Right hindlimb (tissue), 1 donor: ENCODE measurements around the gene GFPT2.

Experiments used
- DNase-seq: peaks from one replicate; pipeline ENCODE4 v3.0.0-alpha.2; 2018

GFPT2 gene

DNA sequence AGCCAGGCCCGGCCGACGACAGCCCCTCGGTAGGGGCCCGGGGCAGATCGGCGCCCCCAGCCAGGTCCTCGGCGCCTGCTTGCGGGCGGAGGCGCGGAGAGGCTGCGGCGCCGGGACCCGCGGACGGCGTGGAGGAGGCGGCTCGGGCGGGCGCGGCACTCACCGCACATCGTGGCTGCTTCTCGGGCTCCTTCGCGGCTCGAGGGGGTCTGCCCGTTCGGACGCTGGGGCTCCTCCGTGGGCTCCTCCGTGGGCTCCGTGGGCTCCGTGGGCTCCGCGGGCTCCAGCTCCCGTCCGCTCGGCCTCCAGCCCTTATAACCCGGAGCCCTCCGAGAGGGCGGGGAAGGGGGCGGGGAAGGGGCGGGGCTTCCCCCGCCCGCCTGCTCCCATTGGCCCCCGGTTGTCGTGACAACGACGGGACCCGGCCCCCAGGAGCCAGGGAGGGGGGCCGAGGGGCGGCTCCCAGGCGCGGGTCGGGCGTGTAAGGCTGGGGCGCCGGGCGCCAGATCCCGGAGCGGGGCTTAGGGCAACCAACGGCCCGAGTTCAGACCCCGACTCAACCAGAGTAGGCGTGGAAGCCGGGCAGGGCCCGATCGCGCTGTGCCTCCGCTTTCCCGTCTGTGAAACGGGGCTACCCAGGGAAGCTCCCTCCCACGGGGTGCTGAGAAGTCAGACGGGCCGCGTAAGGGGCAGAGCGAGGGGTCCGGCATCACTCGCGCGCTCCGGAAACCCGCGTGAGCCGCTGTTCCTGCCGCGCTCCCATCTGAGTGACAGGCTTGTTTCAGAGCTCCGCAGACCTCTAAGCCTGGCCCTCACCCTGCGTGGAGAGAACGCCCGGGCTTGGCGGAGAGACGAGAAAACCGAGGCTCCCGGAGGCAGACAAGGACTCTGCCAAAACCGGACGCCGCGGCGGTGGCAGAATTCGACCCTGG lies at the start of gene GFPT2:
TSS of gene GFPT2 (minus strand) at position 289 of the 932 bp plus-strand sequence. CDS start at position 170, 119 bp downstream.
- DNase-seq: peak; percentile 93

DNA sequence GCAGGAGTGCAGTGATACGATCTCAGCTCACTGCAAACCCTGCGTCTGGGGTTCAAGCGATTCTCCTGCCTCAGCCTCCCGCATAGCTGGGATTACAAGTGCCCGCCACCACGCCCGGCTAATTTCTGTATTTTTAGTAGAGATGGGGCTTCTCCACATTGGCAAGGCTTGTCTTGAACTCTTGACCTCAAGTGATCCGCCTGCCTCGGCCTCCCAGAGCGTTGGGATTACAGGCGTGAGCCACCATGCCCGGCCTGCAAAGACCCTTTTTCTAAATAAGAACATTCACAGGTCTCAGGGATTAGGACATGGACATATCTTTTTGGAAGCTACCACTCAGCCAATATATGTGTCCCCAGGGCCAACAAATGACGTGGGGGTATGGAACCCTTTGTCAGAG lies 49.6 kb upstream of the GFPT2 start:
- DNase-seq: no peak

DNA sequence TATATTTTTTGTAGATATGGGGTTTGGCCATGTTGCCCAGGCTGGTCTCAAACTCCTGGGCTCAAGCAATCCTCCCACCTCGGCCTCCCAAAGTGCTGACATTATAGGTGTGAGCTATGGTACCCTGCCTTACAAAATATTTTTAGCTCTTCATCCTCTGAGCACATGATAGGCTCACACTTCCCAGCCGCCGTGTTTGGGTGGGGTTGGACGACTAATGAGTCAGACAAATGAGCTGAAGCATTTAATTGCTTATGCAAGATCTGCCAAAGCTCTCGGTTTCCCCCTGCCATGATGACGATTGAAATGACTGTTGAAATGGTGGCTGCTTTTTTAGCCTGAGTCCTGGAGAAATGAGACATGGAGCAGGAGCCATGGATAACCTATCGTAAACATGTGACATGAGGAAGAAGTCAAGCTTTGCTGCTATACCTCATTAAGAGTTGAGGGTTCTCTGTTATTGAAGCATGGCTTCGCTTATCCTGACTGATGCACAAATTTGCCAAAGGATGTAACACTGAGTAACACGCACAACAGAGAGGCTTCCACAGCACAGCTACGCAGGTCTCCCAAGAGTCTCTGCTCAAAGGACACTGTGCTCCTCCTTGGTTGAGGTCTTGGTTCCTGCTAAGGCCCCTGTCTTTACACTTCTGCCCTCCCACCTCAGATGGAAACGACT lies 48.2 kb upstream of the GFPT2 start:
- no peak for DNase-seq

DNA sequence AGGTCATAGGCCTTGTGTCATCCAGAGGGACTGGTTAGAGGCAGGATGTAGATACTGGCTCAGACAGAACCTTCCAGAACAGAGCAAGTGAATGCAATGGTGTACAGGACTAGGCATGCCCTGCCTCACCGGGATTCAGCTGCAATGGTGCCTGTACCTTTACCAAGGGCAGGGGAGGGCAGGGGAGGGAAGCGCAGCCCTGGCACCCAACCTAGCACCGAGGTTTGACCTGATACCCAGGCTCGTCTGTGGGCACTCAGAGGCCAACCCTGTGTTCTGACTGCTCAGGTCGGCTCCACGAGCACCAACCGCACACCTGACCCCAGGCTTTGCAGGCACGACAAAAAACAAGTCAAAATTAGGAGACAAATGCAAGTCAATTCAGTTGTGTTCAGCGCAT lies 47.3 kb upstream of the GFPT2 start:
- DNase-seq: no peak

DNA sequence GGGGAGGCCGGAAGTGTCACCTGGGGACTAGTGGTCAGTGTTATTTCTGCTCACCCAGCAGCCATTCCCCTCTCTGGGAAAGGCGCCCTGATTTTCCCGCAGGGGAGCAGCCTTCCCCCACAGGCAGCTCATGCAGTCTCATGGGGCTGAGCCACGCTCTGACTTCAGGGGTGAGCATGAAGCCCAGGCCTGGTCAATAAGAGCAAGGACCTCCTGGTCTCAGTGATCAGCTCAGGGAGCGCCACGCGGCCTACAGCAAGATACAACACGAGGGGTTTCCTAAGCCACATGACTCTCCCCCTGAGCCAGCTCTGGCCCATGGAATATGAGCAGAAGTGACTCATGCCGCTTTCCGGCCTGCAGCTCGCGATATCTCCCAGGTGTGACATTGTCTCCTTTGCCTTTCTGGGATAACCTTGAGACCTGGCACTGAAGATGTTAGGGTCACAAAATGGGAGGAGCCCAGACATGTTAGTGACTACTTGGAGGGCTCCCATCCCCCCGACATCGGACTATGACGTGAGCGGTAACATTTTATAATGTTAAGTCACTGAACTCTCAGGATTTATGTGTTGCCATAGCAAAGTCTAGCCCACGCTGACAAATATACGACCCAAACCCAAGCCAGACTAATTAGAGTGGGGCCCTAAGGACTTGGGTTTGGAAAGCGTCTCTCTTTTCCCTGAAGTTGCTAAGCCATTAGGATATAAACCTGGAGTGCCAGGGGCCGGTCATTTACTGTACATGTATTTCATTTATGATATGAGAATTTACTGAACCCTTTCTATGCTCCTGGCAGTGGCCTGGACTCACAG lies 46.5 kb upstream of the GFPT2 start:
- peak; percentile 77 for DNase-seq

DNA sequence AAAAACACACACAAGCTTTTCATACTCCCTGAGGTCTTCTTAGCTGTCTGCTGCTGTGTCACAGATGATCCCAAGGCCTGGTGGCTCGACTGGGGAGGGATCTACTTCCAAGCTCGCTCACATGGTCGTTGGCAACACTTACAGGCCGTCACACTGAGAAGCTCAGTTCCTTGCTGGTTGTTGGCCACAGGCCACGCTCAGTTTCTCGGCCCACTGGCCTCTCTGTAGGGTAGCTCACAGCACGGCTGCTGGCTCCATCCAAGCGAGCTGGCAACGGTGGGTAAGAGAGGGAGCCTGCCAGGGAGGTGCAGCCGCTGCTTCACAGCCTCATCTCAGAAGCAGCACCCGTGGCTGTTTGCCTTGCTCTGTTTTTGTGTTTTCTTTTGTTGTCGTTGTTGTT lies 43.8 kb upstream of the GFPT2 start:
- no peak for DNase-seq

DNA sequence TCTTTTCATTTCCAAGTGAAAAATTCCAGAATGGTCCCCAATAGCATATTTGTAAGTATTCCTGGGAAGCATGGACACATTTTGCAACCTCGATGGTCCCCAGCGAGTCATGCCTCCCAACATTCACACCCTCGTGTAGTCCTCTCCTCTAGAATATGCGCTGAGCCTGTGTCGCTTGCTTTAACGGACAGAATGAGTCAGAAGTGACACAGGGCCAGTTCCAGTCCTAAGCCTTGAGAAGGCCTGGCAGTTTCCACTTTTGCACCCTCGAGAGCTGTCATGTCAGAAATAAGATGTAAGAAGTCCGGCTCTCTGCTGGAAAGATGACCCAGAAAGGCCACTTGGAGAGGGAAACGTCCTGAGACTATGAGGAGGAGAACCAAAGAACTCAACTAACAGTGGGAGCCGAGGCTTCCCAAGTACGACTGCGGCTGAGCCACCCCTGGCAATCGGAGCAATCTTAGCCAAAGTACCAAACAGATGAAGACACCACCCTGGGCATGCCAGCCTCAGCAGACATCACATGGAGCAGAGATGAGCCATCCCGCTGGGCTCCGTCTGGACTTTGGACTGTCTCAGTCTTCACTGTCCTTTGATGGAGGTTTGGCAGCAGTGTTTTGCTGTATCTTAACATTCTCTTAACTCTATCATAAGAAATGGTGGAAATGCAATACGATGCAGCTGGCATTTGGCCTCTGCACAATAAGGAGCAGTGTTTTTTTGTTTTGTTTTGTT lies 42.6 kb upstream of the GFPT2 start:
- DNase-seq: no peak

DNA sequence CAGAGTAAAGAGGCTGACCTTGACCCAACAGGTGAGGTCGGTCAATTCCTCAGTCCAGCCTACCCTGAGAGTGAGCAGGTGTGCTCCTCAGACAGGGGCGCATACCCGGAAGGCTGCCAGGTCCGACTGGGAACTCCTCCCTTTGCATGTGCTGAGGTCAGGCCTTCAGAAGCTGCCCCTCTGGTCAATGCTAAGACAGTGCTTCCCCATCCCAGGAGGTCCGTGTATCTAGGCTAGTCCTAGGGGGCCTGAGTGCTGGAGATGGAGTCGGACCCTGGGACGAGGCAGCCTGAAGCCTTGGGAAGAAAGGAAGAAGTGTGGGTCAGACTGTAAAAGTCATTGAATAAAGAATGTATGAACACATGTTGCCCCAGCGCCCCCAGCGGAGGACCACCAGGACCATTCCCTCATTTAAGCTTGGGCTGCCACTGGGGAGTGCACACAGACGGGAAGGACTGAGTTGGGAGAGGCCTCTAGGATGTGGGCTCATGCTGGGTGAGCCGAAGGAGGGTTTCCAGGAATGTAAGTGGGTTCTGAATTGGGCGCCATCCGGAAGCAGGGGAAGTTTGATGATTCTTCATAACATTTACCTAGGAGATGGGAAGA lies 41.0 kb upstream of the GFPT2 start:
- no peak for DNase-seq

DNA sequence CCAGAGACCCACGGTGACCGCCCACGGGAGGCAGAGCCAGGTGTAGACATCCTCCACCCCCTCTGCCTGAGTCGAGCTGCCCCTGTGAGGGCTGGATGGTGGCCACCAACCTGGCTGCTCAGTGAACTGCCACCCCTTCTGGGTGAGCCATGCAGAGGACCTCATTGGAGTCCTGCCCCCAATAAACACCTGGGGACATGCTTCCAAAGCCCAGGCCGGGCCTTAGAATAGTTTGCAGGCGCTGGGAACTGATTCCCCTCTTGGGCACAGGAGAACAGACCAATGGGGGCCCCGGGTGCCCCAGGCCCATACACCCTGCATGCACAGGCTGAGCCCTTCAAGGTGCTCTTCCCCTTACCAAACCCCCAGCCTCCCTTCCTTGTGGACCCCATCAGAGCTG lies 38.1 kb upstream of the GFPT2 start:
- DNase-seq: no peak

DNA sequence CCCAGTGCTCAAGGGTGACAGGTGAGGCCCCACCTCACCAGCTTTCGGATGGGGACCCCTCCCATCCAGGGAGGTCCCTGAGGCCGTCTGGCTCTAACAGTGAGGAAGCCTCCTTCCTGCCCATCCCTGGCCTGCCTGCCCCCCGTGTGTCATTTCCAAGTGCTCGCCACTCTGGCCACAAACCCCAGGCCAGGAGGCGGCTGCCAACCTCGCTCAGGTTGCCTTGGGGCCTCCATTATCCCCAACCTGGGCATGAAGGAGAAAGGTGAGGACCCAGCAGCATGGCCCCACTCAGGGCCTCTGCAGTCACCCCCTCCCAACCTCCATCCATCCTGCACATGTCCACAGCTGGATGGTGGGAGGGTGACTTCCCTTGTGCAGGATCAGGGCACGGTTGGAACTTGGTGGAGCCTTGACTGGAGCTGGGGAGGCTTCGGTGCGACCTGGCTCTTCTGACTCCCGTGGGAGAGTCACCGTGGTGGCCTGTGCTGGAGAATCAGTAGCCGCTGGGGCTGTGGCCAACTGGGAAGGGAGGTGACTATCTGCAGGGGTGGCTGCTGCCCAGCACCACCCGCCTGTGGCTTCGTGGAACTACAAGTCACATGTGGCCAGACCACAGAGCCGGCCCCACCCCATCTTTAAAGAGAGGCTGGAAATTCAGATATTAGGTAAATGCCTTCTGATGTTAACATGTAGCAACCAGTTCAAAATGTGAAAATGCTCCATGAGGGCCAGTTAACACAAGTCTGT lies 37.5 kb upstream of the GFPT2 start:
- no peak for DNase-seq

DNA sequence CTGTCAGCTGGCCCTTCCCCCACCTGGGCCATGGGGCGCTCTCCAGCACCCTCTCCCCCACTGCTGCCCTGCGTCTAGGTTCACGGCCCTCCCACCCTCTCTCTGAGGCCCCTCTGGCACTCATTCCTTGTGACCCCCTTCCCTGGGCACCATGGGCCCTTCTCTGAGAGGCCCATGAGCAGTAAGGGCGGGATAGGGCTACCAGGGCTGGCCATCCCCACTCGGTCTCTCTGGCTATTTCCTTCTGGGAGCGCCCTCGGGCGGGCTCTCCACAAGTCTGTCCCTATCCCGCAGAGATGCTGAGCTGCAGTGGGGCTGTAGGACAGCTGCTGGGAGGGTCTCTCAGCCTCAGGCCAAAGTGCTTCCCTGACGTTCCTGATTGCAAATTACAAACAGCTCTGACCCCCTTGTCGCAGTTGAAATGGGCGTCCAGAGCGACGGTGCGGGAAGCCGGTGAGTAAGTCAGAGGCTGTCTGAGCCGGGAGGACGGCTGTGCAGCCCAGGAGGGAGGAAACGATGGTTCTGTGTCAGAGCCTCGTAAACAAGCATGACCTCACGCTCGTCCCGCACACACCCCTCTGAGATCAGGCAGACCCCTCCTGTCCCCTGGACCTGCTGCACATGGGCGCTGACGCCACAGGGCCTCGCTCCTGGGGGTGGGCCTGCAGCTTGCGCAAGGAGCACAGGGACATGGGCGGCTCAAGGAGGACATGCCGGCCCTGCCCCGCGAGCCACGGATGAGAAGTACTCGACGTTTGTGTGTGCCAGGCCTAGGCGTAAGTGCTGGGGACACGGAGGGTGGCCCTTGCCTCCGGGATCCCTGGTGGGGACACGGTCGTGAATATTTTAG lies 36.3 kb upstream of the GFPT2 start:
- no peak for DNase-seq

DNA sequence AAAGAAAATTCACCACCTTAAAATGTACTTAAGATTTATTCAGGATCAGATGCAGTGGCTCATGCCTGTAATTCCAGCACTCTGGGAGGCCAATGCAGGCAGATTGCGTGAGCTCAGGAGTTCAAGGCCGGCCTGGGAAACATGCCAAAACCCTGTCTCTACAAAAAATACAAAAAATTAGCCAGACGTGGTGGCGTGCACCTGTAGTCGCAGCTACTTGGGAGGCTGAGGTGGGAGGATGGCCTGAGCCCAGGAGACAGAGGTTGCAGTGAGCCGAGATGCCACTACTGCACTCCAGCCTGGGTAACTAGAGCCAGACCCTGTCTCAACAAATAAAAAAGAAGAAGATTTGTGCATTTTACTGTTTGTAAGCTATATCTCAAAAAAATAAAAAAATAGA lies 34.7 kb upstream of the GFPT2 start:
- no peak for DNase-seq

DNA sequence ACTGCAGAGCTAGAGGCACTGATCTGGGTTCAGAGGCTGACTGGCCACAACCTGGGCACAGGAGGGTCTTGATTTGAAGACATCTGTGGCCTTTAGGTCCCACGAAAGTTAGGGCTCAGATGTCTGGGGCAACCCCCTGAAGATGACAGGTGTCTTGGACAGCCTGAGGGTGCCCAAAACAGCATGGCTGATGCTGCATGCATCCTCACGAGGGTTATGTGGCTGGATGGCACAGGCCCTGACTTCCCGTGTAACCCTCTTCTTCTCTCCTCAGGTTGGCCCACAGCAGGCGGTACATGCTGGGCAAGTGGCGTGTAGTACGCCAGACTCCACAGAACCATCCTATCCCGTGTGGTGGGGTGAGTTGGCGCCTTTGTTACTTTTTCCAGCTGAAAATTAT lies 29.8 kb upstream of the GFPT2 start:
- no peak for DNase-seq

DNA sequence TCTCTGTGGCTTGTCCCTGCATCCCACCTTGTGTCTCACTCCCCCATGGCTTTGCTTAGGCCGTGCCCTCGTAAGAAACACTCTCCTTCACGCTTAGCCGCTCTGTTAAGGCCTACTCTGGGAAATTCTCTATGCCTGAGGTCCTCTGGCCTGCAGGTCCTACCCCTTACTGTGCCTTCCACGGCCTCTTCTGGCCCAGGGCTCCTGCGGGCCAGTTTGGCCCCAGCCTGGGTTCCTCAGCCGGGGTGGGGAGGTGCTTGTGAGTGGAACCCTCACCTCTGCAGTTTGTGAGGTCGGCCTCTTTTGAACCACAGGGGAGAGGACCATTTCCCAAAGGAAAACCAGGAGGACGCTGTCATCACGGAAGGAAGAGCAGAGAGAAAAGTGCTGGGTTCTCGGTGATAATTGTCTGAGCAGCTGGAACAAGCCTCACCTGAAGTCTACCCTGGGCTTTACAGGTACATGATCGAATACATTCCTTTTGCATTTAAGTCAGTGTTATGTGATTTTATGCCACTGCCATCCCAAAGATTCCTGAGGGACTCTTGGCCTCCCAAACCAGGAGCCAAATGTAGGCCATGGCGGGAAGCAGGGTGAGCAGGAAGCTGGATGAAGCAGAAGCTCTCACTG lies 28.8 kb upstream of the GFPT2 start:
- no peak for DNase-seq

DNA sequence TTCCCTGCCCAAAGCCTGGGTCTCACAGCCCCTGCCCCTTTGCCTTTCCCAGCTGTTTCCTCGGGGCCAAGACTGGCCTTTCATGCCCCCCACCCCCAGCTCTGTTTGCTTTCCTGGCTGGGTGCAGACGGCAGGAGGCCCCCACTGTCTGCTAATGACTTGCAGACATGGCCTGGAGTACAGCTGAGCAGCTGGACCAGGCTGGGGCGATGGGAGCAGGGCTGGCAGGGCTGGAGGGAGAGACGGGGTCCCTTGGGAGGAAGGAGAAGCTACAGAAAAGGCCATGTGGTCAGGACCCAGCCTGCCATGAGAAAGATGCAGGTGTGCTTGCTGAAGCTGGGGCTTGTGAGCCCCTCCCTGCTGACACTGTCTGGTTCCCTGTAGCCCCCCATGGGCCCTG lies 28.3 kb upstream of the GFPT2 start:
- DNase-seq: no peak

DNA sequence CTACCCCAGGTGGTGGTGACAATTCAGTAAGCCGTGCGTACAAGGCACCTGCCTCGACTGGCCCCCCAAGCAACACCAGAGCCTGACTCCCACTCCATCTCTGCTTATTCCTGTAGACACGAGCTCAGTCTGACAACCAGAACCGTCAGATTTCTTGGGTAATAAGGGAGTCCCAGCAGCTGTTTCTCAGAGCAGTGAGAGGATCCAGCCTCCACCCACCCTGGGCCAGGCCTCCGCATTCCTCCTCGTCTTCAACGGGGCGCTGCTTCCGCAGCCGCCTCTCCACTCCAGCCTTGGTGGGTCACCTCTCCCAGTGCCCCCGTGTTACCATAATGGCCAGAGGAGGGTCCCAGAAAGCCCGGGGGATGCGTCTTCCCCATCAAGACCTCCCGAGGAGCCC lies 27.7 kb upstream of the GFPT2 start:
- no peak for DNase-seq

DNA sequence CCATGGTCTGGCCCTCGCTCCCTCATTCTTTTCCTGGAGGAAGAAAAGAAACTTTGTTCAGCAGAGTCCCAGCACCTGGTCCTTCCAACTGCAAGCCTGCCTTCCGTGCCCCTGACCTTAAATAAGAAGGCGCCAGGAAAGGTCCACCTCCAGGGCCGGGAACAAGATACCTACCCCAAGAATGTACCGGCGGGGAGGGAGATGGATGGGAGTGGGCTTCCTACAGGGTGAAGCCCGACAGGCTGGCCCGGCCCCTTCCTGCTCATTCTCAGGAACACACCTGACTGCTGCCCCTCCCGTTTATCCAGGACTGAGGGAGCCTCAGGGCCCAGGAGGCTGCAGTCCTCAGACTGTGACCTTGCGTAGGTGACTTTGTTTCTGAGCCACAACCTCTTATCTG lies 27.3 kb upstream of the GFPT2 start:
- no peak for DNase-seq

DNA sequence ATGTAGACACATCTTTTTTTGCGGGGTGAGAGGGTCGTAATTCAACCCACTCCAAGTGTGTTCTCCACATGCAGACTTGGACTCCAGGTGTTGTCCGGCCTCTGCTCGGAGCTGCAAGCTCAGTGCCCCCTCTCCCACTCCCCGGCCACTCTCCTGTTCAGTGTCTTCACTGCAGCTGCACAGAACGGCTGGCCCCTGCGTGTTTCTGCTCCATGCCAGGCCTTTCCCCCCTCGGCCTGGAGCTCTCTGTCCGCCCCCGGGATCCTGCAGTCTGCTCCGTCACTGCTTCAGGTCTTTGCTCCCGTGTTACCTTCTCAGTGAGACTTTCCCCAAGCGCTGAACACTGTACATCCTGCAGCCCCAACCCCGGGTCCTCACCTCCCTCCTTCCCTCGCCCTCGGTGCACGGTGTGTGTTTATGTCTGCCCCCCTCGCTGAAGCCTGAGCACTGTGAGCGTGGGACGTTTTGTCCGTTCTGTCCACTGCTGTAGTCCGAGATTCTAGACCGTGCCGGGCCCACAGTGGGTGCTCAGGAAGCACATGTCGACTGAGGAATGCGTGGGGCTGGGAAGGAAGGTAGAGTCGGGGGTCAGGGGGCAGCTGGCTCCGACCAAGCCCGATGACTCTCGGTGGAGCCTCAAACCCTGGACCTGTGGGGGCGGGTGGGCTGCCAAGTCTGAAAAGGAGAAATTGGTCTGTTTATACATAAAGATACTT lies 26.4 kb upstream of the GFPT2 start:
- DNase-seq: no peak
